Ovary (tissue), 3 donors: Measurements from ENCODE around the gene PRSS3.

Experiments
- CTCF ChIP-seq, 3 donors: fragments of 450-650 bp in 2 of 3; fragments of 200-600 bp in 1 of 3; IDR thresholded peaks; one replicate each; pipeline versions ENCODE4 v1.5.1 to v1.8.0; 2016 to 2022; ENCODE audit warnings: antibody characterized with exemption in 3 of 3, mild to moderate bottlenecking in 1 of 3
- EP300 ChIP-seq: sonication (generic); formaldehyde crosslinking; IDR thresholded peaks from one replicate; pipeline ENCODE4 v1.6.1; 2017; ENCODE audit warnings: antibody characterized with exemption
- donor health status: DM: no; HTN: no; CAD: no.

- TF ChIP-seq CTCF (IDR thresholded peaks at IDR 0.05) (no peak), EP300 (no peak)
These were observed 4.8 kb downstream of the PRSS3 start for GRCh38 chr9:33799928-33800704.
